Occipital lobe (tissue), 2 donors: Measurements from ENCODE around the gene ALDH6A1. TPM values are rescaled to one million over a fixed set of nuclear protein-coding genes. Genes with fewer than 3 reads are reported as not detected.

Experiments
- DNase-seq: peaks from one replicate; lab custom pipeline; 2025; lab: John Stamatoyannopoulos, UW
- total RNA-seq: library from RNA; depleted of rRNA; stranded (reverse); fragments of >200 nt; gene quantifications from one replicate; pipeline ENCODE4 v1.2.3, GENCODE V29; 2014

ALDH6A1 gene
- total RNA-seq, 1 donor from 2014 or later, result 28.7 TPM

DNA sequence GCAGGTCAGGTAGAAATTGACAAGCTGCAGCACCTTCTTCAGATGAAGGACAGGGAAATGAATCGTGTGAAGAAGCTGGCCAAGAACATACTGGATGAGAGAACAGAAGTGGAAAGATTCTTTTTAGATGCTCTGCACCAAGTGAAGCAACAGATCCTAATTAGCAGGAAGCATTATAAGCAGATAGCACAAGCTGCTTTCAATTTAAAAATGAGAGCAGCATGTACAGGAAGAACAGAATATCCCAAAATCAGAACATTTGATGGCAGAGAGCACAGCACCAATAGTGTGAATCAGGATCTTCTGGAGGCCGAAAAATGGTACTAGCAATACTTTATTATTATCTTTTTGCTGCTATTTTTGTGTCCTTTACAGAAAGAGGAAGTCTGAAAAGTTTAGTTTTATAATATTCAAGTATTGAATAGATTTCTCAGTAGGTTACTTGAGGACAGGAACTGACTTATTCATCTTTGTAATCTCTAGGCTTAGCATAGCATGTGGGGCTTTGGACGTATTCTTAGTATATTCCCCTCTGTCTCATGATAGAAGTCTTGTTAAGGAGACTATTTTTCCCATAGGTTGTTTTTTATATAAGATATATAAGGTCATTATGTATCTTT is 34.3 kb downstream of the ALDH6A1 start:
- no peak for DNase-seq

DNA sequence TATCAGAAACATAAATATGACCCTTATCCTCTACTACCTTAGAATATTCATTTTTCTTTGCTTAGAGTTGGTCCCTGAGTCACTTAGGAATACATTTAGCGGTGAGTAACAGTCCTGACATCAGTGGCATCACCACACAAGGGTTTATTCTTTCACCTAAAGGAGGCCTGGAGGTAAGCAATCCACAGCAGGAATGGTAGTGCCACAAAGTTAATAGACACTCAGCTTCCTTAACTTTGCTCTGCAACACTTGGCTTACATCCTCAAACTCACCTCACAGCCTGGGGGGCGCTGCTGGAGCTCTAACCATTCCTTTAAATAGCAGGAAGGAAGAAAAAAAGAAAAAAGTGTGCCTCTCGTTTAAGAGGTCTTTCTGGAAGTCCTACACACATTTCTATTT is 36.0 kb downstream of the ALDH6A1 start:
- DNase-seq, result no peak

DNA sequence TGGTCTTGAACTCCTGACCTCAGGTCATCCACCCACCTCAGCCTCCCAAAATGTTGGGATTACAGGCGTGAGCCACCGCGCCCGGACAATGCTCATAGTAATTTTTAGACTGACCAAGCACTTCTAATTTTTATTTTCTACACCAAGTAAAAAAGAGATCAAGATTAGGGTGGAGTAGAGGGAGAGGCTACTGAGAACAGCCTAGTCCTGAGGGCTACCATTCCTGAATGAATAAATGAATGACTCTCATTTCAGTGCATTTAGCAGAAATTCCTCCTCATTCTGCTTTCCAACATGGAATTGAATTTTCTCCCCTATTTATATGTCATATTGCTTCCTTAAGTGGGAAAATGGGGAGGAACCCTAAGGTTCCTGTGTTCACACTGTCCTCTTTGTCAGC is 38.7 kb downstream of the ALDH6A1 start:
- DNase-seq, result no peak

DNA sequence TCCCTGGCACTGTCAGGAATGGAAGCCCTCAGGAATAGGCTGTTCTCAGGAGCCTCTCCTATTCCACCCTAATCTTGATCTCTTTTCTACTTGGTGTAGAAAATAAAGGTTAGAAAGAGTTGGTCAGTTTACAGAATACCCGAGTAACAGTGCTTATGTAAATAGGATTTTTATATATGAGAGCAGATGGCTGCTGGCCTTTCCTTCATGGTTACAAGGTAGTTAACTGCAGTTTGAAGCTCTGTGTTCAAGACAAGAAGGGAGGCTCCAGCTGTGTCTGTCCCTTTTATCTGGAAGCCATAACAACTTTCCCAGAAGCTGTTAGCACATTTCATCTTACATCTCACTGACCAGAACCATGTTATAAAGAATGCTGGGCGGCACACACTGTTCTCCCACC is 42.0 kb downstream of the ALDH6A1 start:
- DNase-seq, result no peak

DNA sequence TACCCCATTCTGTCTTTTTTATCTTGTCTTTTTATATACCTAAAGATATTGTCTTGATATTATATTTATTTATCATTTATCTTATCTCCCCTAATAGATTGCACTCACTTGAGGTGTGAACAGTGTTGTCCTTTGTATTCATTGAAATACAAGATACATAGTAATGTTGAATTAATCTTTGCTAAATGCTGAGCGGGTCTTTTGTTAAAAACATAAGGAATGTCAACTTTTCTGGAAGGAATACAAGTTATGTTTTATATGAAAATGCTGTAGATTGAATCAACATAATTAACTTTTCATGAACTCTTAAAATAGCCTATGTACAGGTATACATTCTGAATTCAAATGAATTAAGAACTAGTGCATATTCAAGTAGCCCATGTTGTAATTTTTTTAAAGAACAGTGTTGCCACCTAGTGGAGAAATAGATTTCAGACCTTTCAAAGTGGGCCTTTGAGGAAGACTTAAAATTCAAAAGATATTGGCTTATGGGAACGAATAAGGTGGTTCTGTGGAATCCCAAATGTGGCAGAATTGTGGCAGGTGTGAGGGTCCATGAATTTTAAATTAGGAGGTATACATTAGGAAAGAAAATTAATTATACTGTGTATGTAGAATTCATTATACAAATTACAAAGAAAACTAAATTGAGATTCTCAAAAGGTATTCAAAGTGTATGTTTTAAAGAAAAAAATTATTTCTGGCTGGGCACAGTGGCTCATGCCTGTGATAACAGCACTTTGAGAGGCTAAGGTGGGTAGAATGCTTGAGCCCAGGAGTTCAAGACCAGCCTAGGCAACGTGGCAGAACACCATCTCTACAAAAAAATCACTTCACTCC is 46.0 kb downstream of the ALDH6A1 start:
- no peak for DNase-seq

DNA sequence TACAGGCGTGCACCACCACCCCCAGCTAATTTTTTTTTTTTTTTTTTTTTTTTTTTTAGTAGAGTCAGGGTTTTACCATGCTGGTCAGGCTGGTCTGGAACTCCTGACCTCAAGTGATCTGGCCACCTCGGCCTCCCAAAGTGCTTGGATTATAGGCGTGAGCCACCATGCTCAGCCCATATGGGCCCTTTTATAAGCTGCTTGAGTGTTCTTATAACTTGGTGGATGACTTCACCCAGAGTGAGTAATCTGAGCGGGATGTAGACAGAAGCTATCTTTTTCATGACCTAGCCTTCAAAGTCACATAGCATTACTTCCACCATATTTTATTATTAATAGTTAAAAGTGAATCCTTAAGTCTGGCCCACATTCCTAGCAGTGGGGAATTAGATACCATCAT is 48.7 kb downstream of the ALDH6A1 start:
- DNase-seq, result no peak

DNA sequence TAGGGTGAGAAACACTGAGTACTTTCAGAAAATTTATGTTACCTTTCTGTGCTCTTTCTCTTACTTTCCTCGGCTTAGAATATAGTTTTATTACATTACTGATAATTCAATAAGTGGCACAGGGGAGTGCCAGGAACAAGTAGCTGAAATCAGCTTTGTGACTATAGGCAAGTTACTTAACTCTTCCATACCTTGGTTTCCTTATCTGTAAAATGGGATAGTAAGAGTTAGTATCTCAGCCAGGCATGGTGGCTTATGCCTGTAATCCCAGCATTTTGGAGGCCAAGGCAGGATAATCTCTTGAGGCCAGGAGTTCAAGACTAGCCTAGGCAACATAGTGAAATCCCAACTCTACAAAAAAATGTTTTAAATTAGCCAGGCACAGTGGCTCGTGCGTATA is 49.7 kb downstream of the ALDH6A1 start:
- DNase-seq, result no peak

- no peak for DNase-seq
Measured at GRCh38 chr14:74029136-74029535, 55.1 kb downstream of the ALDH6A1 start.

- DNase-seq, result no peak
Measured at GRCh38 chr14:74022346-74022745, 61.9 kb downstream of the ALDH6A1 start.

DNA sequence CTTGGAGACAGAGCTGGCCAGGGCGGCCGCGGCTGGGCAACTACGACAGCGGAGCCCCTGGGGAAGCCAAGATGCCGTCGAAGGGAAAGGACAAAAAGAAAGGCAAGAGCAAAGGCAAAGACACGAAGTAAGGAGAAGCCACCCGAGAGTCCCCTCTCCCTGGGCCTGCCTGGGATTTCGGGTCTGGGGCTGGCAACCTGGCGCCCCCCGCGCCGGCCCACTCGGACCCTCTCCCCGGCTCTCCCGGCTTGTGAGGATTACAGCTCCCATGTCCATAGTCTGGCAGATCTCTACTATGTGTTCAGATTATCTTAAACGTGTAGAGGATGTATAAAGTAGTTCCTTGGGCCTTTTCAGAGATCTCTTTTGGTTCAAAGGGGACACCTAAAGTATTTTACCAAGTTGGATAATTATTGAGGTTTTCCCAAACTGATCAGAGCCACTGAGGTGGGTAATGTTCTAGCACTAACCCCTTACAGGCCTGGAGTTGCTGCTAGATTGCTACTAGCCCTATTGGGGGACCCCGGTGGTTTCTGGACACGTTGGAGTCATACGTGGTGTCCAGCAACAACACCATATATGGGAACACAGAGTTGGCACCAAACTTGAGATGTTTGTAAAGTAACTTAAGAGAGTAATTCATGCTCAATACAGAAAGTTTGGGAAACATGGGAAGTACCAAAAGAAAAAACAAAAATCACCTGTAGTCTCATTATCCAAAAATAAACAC is 64.7 kb downstream of the ALDH6A1 start:
- no peak for DNase-seq

- DNase-seq, result peak; percentile 78
Measured at GRCh38 chr14:74018586-74019407, 65.5 kb downstream of the ALDH6A1 start, which contains the start of the genes BBOF1 and ENTPD5. Gene BBOF1 (plus strand): TSS chr14:74019349. CDS start chr14:74019479, 130 bp downstream. Gene ENTPD5 (minus strand): TSS chr14:74019288. CDS start chr14:73988102, 31,186 bp downstream.

GRCh38 chr14:74018174-74018585 is 66.1 kb downstream of the ALDH6A1 start:
- DNase-seq, result no peak

DNA sequence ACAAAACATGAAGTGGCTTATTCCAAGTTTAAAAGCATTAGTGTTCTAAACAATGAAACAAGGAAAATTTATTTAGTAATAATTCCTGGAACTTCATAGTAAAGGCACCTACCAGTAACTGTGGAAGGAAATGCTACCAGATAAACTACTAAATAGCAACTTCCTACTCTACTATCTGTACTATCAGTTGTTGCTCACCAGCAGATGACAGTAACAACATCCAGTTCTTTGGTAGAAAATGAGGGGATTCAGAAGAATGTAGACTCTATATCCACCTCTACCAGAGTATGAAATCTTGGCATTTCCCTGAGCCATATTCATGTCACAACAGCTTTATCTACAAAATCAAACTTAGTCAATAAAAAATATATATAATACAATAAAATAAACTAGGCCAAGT is 68.3 kb downstream of the ALDH6A1 start:
- DNase-seq, result no peak

DNA sequence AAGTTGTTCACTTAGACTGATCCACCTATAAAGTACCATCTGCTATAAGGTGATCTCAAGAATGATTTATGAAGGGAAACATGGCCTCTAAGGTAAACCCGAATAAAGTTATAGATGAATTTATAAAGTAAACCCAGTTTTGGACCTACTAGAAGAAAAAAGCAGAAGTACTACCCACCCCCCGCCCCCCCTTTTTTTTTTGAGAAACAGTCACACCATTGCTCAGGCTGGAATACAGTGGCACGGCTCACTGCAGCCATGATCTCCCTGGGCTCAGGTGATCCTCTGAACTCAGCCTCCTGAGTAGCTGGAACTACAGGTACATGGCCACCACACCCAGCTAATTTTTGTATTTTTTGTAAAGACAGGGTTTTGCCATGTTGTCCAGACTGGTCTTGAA is 69.1 kb downstream of the ALDH6A1 start:
- DNase-seq, result no peak

DNA sequence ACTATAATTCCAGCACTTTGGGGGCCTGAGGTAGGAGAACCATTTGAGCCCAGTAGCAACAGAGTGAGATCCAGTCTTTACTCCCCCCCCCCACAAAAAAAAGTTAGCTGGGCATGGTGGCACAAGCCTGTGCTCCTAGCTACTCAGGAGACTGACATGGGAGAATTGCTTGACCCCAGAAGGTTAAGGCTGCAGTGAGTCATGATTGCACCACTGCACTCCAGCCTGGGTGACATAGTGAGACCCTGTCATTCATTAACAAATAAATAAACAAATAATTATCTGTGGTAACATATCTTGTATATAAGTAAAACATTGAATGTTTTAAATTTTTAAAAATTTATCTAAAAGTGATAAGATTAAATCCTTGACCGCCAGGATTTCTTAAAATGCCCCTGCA is 70.0 kb downstream of the ALDH6A1 start:
- DNase-seq, result no peak

GRCh38 chr14:74008843-74009499 is 75.3 kb downstream of the ALDH6A1 start:
- no peak for DNase-seq

Other genes with a start within 250 kb of the ALDH6A1 start
- gene PTGR2, start 232.6 kb downstream of the ALDH6A1 start, total RNA-seq, result 8.3 TPM
- gene ZNF410, start 197.6 kb downstream of the ALDH6A1 start, total RNA-seq, result 67.7 TPM
- 19.3 TPM for gene FAM161B, start 134.4 kb downstream of the ALDH6A1 start, total RNA-seq
- gene COQ6, start 134.2 kb downstream of the ALDH6A1 start, total RNA-seq, result 23.9 TPM
- 6.4 TPM for gene ENTPD5, start 65.2 kb downstream of the ALDH6A1 start, total RNA-seq
- 8.9 TPM for gene BBOF1, start 65.1 kb downstream of the ALDH6A1 start, total RNA-seq
- gene LIN52, start 503 bp upstream of the ALDH6A1 start, total RNA-seq, result 14.3 TPM
- gene VSX2, start 155.0 kb upstream of the ALDH6A1 start, total RNA-seq, result not detected
- 22.3 TPM for gene ABCD4, start 218.5 kb upstream of the ALDH6A1 start, total RNA-seq